ENCODE results near the gene ZNF654. TPM values are rescaled to one million over a fixed set of nuclear protein-coding genes. Genes with fewer than 3 reads are reported as not detected.

Gene ZNF654
- total RNA-seq, 1 donor from 2014 or later = 2.3 TPM

Other genes with a start within 250 kb of the ZNF654 start
- 49.5 TPM for gene CGGBP1, start 250 bp upstream of the ZNF654 start, total RNA-seq
- 13.0 TPM for gene C3orf38, start 90.7 kb downstream of the ZNF654 start, total RNA-seq